ENCODE results near the gene ZNF536.

- no peak for TF ChIP-seq CTCF (IDR thresholded peaks at IDR 0.05)
- TF ChIP-seq POLR2A (IDR thresholded peaks at IDR 0.05): no peak
These were observed 205.4 kb downstream of the ZNF536 start for GRCh38 chr19:30577551-30578105.

All from right lobe of liver (tissue), 4 donors.